Hepatocyte (in vitro differentiated cells): ENCODE data around the gene ZCCHC7.

Experiments used
- CTCF ChIP-seq: fragments of 200-600 bp; sonication (generic); IDR thresholded peaks from 2 replicates; pipeline ENCODE4 v1.5.1; 2016; ENCODE audit warnings: antibody characterized with exemption, mild to moderate bottlenecking; ENCODE audit not compliant: poor library complexity
- EZH2phosphoT487 ChIP-seq: fragments of 200-600 bp; sonication (generic); IDR thresholded peaks from one replicate; pipeline ENCODE4 v1.6.1; 2018; ENCODE audit warnings: antibody characterized with exemption, mild to moderate bottlenecking, low read depth, moderate library complexity; ENCODE audit not compliant: unreplicated experiment, severe bottlenecking

- TF ChIP-seq CTCF (no peak), EZH2phosphoT487 (no peak)
These were observed 92.1 kb downstream of the ZCCHC7 start for GRCh38 chr9:37212435-37212834.
